Panc1 (cell line): ENCODE results near the gene ATXN1.

Experiments
- POLR2AphosphoS5 ChIP-seq: IDR thresholded peaks from 2 replicates; pipeline ENCODE4 v1.6.1; 2012; ENCODE audit warnings: mild to moderate bottlenecking, low read depth, low read length, moderate library complexity
- SIN3A ChIP-seq: IDR thresholded peaks from 2 replicates; pipeline ENCODE4 v1.6.1; 2012; ENCODE audit warnings: low read depth, mild to moderate bottlenecking, low read length, moderate library complexity, borderline replicate concordance; ENCODE audit not compliant: insufficient read depth
- TCF7L2 ChIP-seq: IDR thresholded peaks from 2 replicates; pipeline ENCODE4 v1.6.1; 2011; ENCODE audit warnings: mild to moderate bottlenecking, low read depth, low read length, inconsistent platforms
- TF ChIP-seq, protein P1 (sequence below): fragments of 450-650 bp; IDR thresholded peaks from 2 replicates; pipeline ENCODE4 v1.5.1; 2017; ENCODE audit warnings: mild to moderate bottlenecking
- TF ChIP-seq, protein P2 (sequence below), 2 experiments: IDR thresholded peaks; 2 replicates each; pipeline ENCODE4 v1.6.1; 2011 to 2012; ENCODE audit warnings: low read depth in 2 of 2, control low read depth in 1 of 2, low read length in 1 of 2, mild to moderate bottlenecking in 1 of 2, moderate library complexity in 1 of 2; ENCODE audit not compliant: insufficient read depth in 1 of 2

DNA sequence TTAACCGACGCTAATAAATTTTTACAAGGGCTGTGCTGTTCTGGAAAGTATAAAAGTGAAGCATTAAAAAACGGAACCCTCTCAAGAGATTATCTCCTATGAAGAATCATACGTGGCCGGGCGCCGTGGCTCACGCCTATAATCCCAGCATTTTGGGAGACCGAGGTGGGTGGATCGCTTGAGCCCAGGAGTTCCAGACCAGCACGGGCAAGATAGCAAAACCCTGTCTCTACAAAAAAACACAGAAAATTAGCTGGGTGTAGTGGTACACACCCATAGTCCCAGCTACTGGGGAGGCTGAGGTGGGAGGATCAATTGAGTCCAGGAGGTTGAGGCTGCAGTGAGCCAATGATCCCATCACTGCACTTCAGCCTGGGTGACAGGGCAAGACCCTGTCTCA is 439.4 kb downstream of the ATXN1 start:
- TF ChIP-seq, protein P1, sequence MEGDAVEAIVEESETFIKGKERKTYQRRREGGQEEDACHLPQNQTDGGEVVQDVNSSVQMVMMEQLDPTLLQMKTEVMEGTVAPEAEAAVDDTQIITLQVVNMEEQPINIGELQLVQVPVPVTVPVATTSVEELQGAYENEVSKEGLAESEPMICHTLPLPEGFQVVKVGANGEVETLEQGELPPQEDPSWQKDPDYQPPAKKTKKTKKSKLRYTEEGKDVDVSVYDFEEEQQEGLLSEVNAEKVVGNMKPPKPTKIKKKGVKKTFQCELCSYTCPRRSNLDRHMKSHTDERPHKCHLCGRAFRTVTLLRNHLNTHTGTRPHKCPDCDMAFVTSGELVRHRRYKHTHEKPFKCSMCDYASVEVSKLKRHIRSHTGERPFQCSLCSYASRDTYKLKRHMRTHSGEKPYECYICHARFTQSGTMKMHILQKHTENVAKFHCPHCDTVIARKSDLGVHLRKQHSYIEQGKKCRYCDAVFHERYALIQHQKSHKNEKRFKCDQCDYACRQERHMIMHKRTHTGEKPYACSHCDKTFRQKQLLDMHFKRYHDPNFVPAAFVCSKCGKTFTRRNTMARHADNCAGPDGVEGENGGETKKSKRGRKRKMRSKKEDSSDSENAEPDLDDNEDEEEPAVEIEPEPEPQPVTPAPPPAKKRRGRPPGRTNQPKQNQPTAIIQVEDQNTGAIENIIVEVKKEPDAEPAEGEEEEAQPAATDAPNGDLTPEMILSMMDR, result no peak
- TF ChIP-seq SIN3A, result no peak
- no peak for TF ChIP-seq POLR2AphosphoS5
- no peak for TF ChIP-seq TCF7L2
- TF ChIP-seq, protein P2, sequence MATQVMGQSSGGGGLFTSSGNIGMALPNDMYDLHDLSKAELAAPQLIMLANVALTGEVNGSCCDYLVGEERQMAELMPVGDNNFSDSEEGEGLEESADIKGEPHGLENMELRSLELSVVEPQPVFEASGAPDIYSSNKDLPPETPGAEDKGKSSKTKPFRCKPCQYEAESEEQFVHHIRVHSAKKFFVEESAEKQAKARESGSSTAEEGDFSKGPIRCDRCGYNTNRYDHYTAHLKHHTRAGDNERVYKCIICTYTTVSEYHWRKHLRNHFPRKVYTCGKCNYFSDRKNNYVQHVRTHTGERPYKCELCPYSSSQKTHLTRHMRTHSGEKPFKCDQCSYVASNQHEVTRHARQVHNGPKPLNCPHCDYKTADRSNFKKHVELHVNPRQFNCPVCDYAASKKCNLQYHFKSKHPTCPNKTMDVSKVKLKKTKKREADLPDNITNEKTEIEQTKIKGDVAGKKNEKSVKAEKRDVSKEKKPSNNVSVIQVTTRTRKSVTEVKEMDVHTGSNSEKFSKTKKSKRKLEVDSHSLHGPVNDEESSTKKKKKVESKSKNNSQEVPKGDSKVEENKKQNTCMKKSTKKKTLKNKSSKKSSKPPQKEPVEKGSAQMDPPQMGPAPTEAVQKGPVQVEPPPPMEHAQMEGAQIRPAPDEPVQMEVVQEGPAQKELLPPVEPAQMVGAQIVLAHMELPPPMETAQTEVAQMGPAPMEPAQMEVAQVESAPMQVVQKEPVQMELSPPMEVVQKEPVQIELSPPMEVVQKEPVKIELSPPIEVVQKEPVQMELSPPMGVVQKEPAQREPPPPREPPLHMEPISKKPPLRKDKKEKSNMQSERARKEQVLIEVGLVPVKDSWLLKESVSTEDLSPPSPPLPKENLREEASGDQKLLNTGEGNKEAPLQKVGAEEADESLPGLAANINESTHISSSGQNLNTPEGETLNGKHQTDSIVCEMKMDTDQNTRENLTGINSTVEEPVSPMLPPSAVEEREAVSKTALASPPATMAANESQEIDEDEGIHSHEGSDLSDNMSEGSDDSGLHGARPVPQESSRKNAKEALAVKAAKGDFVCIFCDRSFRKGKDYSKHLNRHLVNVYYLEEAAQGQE (IDR thresholded peaks at IDR 0.05; ENCODE audit: insufficient read depth in 1 of 2, low read depth in 2 of 2, low read length in 1 of 2), result no peak
